ENCODE measurements around the gene ELOVL2. TPM values are rescaled to one million over a fixed set of nuclear protein-coding genes. Genes with fewer than 3 reads are reported as not detected.

ELOVL2 gene
- total RNA-seq, 4 donors from 2014 or later, result 0.40 to 0.87 (median 0.62) TPM; not detected in 1

- Histone ChIP-seq H3K36me3 (no peaks in the 10 kb centered on the region), H3K4me3 (no peak overlapping the region), H3K27me3 (no peaks in the 10 kb centered on the region), H3K9me3 (no peaks in the 10 kb centered on the region), H3K27ac (no peak overlapping the region), H3K4me1 (peaks cover 0 to 12% (median 0%) of the 10 kb centered on the region in 3 donors)
- 68 to 77% methylated on average over 4 to 6 of the region's 6 CpGs for WGBS, 2 donors (ENCODE audit: low coverage in 1 of 2)
- no peak for TF ChIP-seq CTCF (IDR thresholded peaks at IDR 0.05)
- no peak for TF ChIP-seq EP300 (IDR thresholded peaks at IDR 0.05)
- TF ChIP-seq POLR2AphosphoS5 (IDR thresholded peaks at IDR 0.05), result no peak
- no peak for TF ChIP-seq POLR2A (IDR thresholded peaks at IDR 0.05)
- no peak for ATAC-seq
Observed at GRCh38 chr6:10949579-10950490, 94.3 kb downstream of the ELOVL2 start.

- peaks cover 0 to 12% (median 0%) of the 10 kb centered on the region in 3 donors for H3K4me1 ChIP-seq
- no peak for TF ChIP-seq POLR2AphosphoS5 (IDR thresholded peaks at IDR 0.05)
- no peak for TF ChIP-seq EP300 (IDR thresholded peaks at IDR 0.05)
- no peak for TF ChIP-seq CTCF (IDR thresholded peaks at IDR 0.05)
- TF ChIP-seq POLR2A (IDR thresholded peaks at IDR 0.05), result no peak
- no peak for ATAC-seq
- WGBS, 2 donors (ENCODE audit: low coverage in 1 of 2), result 94 to 100% methylated on average over 3 to 5 of the region's 5 CpGs
- H3K9me3 ChIP-seq, result no peaks in the 10 kb centered on the region
- no peaks in the 10 kb centered on the region for H3K36me3 ChIP-seq
- H3K27me3 ChIP-seq, result no peaks in the 10 kb centered on the region
- no peak overlapping the region for H3K27ac ChIP-seq
- no peak overlapping the region for H3K4me3 ChIP-seq
Observed at GRCh38 chr6:10947966-10948365, 96.1 kb downstream of the ELOVL2 start.

GRCh38 chr6:10945845-10946244 lies 98.3 kb downstream of the ELOVL2 start:
- Histone ChIP-seq H3K9me3 (no peaks in the 10 kb centered on the region), H3K4me3 (no peak overlapping the region), H3K36me3 (no peaks in the 10 kb centered on the region), H3K27me3 (no peaks in the 10 kb centered on the region), H3K27ac (no peak overlapping the region), H3K4me1 (no peaks in the 10 kb centered on the region)
- TF ChIP-seq EP300 (IDR thresholded peaks at IDR 0.05), result no peak
- no peak for TF ChIP-seq POLR2AphosphoS5 (IDR thresholded peaks at IDR 0.05)
- no peak for TF ChIP-seq CTCF (IDR thresholded peaks at IDR 0.05)
- no peak for TF ChIP-seq POLR2A (IDR thresholded peaks at IDR 0.05)
- no peak for ATAC-seq
- 100% methylated on average over 1 of the region's 1 CpG for WGBS, 2 donors (ENCODE audit: low coverage in 1 of 2)

- WGBS, 2 donors (ENCODE audit: low coverage in 1 of 2), result 88 to 93% methylated on average over 2 of the region's 2 CpGs
- H3K36me3 ChIP-seq, result no peaks in the 10 kb centered on the region
Observed at GRCh38 chr6:10939840-10940239, 104.3 kb downstream of the ELOVL2 start.

More at GRCh38 chr6:10939840-10940239, 104.3 kb downstream of the ELOVL2 start:
- Histone ChIP-seq H3K4me1 (no peaks in the 10 kb centered on the region), H3K4me3 (no peak overlapping the region), H3K27me3 (no peaks in the 10 kb centered on the region), H3K27ac (no peak overlapping the region), H3K9me3 (no peaks in the 10 kb centered on the region)
- no peak for ATAC-seq
- TF ChIP-seq CTCF (IDR thresholded peaks at IDR 0.05) (no peak), POLR2A (IDR thresholded peaks at IDR 0.05) (no peak), EP300 (IDR thresholded peaks at IDR 0.05) (no peak), POLR2AphosphoS5 (IDR thresholded peaks at IDR 0.05) (no peak)
